Right hindlimb (tissue), 1 donor: ENCODE data around the gene VASP.
"Not testable (repeated sequence)": the region's sequence is repeated elsewhere in the genome, so short reads cannot be mapped to it uniquely, and the experiment has no call there.

Experiments used
- DNase-seq: peaks from one replicate; pipeline ENCODE4 v3.0.0-alpha.2; 2018

The VASP gene

DNA sequence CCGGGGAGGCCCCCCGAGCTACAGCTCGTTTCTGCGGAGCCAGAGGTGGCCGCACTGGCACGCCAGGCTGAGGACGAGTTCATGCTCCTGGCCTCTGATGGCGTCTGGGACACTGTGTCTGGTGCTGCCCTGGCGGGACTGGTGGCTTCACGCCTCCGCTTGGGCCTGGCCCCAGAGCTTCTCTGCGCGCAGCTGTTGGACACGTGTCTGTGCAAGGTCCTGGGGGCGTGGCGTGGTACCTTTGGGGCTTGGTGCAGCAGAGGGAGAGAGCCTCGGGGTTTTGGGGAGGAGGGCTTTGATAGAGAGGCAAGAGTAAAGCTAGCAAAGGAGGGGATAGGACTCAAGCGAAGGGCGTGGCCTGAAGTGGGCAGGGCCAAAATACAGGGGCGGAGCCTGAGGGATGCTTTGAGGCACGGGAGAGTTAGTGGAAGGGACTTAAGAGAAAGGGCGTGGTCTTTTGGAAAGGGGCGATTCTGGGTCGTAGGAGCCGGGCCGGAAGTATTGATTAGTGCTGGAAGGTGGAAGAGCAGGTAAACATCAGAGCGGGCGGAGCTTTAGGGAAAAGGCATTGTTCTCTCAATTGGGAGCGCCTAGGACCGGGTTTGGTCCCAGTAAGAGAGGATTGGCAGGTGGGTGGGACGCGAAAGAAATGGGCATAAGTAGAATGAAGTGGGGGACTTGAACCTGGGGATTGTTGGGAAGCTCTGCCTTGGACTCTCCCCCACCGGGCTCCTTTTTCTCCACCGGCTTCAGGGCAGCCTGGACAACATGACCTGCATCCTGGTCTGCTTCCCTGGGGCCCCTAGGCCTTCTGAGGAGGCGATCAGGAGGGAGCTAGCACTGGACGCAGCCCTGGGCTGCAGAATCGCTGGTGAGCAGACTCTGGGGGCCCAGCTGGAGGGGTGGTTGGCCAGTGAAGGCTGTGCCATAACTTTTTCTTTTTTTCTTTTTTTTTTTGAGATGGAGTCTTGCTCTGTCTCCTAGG is 7.8 kb upstream of the VASP start:
- DNase-seq = peak; percentile 50

DNA sequence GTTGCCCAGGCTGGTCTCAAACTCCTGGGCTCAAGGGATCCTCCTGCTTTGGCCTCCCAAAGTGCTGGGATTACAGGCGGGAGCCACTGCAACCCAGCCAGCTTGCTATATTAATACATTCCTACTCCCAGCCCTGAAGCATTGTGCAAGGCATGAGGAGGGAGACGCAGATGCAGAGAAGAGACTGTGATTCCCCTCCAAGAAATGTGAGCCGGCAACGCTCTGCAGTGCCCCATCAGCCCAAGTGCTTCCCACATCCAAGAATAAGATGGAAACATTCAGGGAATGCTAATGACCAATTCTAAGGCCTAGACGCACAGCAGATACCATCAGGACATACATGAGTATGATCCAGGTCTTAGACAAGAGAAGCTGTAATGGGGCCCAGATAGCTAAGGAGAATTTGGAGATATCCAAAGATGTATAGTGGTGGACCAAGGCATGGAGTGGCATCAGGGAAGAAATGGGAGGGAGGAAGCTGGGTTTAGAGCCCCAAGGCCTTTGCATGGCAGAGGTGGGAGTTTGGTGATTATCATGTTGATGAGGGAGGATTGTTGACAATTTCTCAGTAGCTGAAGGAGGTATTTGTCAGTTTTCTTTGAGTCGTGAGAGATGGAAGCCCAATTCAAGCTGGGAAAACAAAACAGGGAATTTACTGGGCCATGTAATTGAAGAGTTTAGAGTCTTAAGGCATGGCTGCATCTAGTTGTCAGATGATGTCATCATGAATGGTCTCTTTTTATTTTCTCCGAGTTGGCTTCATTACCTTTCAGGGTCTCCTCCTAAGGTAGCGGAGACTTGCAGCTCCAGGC is 6.2 kb upstream of the VASP start:
- DNase-seq = no peak

DNA sequence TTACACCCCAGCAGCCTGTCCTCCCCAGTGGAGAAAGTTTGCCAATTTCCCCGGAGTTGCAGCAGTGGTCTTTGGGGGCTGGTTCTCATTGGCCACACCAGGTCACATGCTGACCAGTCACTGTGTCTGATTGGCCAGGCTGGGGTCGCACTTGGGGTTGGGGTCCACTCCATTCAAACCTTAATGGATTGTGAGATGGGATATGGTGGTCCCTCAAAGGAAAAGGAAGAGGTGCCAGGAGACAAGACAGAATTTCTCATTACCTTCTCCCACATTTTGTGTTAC is 5.6 kb upstream of the VASP start:
- no peak for DNase-seq

DNA sequence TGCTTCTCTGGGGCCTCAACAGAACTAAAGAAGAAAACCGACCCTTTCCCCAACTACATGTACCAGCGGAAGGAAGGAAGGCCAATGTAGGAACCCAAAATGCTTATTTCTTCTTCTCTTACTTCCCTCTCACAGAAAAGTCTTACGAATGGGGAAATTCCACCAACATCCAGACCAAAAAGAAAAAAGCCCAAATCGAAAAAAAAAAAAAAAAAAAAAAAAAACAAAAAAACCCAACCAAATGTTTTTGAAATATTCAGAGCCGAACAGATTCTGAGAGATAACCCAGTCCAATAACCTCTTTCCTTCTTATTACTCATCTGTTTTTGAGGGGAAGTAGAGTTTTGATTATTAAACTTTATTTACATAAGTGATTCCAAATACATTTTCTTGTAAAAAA is 5.2 kb upstream of the VASP start:
- DNase-seq = no peak

DNA sequence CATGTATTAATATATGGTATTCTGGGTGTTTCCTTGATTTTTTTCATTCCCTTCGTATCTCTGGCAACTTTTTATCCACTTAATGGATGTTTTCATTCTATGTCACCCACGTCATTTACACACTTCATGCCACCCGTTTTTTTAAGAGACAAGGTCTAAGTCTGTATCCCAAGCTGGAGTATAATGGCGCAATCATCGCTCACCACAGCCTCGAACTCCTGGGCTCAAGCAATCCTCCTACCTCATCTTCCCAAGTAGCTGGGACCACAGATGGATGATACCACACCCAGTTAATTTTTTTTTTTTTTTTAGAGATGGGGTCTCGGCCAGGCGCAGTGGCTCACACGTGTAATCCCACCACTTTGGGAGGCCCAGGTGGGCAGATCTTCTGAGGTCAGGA is 3.4 kb upstream of the VASP start:
- DNase-seq = no peak

DNA sequence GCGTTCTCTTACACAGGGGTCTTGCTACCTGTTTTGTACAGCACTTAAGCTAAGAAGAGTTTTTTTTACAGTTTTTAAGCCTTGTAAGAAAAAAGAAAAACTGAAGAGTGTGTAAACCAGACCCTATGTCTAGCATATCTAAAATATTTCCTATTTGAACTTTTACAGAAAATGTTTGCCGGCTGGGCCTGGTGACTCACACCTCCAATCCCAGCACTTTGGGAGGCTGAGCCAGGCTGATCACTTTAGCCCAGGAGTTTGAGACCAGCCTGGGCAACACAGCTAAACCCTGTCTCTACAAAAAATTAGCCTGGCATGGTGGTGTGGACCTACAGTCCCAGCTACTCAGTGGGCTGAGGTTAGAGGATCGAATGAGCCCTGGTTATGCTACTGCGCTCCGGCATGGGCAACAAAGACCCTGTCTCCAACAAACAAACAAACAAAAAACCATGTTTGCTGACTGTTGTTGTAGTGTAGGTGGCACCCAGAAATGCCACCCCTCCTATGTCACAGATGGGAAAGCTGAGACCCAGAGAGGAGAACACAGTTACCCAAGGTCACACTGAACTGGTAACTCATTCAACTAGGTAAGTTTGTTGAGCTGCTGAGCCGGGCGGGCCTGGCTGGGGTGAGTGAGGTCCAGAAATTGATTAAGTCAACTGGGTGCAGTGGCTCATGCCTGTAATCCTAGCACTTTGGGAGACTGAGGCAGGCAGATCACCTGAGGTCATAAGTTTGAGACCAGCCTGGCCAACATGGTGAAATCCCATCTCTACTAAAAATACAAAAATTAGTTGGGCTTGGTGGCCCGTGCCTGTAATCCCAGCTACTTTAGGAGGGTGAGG is 1.9 kb upstream of the VASP start:
- DNase-seq = no peak

DNA sequence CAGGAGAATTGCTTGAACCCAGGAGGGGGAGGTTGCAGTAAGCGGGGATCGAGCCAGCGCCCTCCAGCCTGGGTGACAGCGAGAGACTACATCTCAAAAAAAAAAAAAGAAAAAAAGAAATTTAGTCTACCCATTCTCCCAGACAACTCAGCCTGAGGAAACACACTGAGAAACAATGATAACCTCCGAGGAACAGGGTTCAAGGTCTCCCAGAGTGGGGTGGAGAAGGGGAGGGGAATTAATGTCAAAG is 1.4 kb upstream of the VASP start:
- DNase-seq = no peak

DNA sequence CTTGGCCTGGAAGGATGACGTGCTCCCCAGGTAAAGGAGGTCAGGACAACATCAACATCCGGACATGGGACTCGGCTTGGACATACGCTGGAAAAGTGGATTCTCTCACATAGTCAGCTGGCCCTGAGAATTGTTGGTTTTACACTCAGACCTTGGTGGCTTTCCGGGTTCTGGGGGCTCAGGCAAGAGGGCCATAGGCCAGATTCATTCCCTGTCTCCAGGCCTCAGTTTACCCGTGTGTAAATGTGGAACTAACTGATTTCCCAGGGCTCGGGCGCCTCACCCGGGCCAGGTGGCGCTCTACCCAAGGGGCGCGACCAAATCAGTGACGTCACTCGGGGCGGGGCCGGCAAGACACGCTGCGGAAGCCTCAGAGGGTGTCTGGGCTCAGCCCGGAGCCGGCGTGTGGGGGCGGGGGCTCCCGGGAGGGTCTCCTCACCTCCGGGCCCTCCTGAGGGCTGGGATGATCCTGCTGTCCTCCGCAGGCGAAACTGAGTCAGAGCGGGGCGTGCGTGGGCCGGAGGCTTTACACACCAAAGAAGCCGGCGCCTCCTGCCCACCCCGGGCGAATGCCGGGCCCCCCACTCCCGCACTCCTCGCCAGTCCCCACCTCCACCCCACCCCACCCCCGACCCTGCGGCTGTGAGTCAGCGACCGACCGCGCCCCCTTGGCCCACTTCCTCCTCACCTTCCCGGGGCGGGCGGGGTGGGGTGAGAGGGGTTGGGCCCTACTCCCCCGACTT is 862 bp upstream of the VASP start:
- DNase-seq = peak; percentile 91

DNA sequence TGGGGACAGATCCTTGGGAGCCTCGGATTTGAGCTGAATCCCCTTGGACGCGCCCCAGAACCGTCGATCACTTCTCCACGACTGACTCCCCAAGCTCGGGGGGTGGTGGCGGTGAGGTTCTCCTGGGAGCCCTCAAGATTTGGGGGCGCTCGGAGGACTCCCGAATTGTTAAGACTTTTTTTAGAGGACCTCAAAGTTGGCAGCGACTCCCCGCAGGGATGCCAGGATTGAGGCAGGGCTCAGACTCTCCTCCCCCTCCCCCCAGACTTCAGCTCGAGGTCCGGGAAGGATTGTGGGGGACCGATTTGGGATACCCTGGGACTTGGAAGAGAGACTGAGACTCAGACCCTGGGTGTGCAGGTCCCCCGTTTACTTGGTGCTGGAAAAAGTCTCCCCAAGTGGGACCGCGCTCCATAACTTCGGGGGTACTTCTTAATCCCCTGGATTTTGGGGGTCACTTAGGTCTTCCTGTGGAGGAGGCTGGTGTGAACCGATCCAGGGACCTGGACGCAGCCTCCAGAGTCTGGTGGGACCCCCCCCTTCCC is 665 bp downstream of the VASP start:
- peak; percentile 50 for DNase-seq

DNA sequence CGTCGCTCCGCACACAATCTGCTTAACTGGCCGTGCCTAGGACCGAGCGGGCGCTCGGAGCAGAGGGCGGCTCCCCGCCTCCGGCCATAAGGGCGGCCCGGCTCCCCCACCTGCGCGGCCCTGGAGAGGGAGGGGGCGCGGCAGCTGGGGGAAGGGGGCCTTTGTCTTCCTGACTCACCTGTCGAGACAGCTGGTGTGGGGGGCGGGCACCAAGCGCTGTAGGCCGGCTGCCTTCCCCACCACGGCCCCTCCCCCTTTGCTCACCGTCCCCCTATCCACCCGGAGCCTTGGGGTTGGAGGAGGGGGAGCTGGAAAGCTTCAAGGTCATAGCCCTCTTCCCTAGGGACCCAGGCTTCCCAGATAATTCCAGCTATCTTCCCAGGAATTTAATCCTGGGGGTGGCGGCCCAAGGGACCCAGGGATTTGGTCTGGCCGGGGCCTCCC is 1.2 kb downstream of the VASP start:
- peak; percentile 65 for DNase-seq

DNA sequence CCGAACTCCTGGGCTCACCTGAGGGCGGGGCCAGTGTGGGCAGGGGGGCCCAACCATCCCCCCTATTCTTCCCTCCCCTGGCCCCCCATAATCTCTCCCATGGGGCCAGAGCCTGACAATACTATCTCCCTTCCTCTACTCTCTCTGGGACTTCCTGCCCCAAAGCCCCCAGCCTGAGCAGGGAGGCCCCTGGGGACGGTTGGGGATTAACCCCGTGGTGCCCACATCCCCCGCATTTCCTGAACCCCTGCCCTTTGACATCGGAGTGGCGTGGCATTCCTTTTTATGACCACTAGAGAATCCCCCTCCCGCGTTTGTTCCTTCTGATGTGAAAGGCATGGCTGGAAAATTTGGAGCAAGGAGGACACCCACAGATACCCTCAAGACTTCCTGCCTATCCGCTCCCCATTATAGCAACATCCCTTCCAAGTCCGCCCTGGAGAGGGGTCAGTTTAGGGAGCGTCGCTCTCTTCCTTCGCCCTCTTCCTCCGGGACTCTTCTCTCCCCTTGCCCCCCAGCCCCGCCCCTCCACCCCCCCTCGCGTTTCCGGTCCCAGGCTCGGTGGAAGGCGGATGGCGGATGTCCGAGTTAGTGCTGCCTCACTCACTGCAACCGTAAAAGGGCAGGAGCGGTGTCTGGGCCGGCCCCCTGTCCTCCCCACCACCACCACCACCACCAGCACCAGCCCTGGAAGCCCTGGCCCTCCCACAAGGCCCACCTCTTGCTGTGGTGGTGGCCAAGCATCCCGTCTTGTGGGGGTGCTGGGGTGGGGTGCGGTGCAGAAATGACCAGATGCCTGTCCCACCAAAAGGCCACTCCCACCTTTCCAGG is 1.8 kb downstream of the VASP start:
- peak; percentile 76 for DNase-seq

DNA sequence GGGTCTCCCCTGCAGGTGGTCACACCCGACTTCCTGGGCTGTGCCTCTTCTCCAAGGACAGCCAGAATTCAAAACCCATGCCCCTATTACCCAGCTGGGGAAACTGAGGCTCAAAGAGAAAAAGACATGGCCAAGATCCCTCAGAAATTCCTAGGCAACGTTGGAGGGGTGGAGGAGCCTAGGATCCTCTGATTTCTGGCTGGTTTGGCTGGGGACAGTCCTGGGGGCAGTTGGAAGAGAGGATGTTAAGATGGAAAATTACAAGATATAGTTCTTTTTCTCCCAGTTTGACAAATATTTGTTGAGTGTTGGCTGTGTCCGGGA is 2.4 kb downstream of the VASP start:
- no peak for DNase-seq

DNA sequence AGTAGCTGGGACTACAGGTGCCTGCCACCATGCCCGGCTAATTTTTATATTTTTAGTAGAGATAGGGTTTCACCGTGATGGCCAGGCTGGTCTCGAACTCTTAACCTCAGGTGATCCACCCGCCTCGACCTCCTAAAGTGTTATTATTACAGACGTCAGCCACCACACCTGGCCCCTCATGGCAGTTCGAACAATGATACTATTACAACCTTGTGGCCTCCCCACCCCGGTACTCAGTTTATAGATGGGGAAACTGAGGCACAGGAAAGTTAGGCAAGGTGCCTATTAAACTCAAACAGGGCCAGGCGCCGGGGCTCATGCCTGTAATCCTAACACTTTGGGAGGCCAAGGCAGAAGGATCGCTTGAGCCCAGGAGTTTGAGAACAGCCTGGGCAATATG is 3.1 kb downstream of the VASP start:
- DNase-seq = not testable (repeated sequence)

DNA sequence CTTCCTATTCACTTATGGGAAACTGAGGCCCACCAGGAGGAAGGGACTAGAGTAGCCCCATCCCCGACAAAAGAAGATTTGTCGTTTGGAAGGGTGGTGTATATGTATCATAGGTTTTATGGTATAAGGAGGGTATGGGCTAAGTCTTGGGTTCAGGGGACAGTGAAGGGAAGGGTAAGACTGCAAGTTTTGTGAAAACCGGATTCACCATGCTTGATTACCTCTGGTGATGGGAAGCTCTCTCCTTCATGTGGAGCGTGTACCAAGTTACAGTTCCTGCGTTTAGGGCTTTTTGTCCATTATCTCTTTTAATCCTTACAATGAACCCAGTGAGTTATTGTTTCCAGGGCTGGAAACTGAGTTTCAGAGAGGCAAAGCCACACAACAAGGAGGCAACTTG is 3.8 kb downstream of the VASP start:
- no peak for DNase-seq

DNA sequence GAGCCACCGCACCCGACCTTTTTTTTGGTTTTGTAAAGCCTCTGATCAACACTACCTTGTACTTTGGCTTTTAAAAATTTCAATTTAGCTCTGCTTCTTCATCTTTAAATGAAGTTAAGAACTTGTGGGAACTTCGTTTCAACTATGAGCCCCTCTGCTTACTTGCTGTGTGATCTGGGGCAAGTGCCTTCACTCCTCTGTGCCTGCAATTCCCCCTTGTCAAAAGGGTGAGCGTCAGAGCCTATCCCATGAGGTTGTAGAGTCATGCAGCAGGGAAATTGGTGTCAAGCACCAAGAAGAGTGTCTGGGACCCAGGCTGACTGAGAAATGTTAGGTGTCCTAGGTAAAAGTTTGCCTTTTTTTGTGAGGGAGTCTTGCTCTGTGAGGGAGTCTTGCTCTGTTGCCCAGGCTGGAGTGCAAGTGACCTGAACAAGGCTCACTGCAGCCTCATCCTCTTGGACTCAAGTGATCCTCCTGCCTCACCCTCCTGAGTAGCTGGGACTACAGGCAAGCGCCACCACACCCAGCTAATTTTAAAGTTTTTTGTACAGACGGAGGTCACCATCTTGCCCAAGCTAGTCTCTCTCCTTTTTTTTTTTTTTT is 5.7 kb downstream of the VASP start:
- no peak for DNase-seq

DNA sequence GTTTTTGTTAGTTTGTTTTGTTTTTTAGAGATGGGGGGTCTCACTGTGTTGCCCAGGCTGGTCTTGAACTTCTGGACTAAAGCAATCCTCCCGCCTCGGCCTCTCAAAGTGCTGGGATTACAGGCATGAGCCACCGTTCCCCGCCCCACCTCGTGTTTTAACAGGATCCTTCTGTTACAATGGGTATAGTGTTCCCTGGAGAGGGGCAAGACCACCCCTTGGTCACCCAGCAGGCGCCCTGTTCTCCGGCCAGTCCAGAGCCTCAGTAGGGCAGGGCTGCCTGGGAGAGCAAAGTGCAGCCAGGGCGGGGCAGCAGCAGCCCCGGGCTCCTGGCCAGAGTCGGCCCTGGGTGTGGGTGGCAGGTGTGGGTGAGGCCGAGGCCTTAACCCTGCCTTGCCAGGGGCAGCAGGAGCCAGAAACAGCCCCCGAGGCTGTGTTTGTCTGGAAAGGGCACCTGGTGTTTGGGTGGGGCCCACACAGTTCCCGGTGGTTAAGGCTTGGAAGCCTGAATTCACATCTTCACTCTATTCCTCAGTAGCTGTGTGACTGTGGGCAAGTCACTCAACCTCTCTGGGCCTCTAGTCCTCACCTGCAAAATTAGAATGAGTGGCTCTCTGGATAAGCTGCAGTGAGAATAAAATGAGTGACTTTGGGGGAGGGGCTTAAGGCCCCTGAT is 7.2 kb downstream of the VASP start:
- no peak for DNase-seq

DNA sequence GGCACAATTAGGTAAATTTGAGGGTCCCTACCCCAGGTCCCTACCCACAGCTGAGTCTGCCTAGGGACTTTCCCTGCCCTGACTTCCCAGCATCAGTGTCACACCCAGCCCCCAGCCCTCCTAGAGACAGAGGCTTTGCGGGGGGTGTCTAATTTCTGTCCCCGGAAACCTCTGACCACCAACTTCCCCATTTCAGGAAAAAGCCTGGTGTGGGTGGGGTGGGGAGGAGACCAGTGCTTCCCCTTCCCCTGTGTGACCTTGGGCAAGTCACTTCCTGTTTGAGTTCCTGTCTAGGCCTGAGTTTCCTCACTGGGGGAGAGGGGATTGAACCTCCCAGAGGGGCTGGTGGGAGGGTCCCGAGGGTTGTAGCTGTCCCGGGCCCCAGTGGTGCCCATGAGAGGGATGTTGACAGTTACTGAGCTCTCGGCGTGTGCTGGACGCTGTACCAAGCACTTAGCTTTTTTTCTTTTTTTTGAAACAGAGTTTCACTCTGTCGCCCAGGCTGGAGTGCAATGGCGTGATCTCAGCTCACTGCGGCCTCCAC is 7.9 kb downstream of the VASP start:
- DNase-seq = peak; percentile 37

DNA sequence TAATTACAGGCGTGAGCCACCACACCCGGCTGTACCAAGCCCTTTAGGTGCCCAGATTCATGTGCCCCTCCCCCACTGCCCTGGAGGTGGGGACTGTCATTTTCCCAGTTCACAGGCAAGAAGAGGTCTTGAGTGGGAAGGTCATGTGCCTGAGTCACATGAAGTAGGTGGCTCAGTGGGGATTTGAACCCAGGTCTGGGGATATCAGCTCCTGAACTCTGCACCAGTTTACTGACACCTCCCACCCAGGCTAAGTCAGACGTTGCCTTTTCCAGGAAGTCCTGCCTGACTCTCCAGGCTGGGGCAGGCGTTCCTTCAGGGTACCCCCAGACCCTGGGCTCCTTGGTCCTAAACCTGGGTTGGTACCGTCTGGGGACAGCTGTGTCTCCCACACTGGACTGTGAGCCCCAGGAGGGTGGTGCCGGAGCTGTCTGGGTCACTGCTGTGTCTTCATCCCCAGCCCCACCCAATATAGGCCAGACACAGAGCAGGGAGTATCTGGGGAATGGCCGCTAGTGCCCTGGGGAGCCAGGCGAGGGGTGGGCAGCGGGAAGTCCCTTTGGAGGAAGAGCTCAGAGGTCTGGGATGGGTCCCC is 8.6 kb downstream of the VASP start:
- DNase-seq = no peak

DNA sequence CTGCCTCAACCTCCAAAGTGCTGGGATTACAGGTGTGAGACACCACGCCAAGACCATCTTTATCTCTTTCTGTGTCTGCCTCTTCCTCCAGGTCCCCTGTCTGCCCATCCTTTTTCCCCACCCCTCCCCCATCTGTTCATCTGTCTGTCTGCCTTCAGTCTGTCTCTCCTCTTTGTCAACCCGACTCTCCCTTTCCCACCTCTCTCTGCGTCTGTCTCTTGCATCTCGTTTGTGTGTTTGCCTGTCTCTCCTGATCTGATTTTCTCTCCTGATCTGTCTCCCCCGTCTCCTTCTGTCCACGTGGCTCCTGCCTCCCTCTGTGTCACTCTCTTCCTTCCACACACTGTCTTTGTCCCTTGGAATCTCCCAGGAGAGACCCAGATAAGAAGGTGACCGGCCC is 10.0 kb downstream of the VASP start:
- DNase-seq = no peak
